ENCODE data around the gene ABCC12. TPM values are rescaled to one million over a fixed set of nuclear protein-coding genes. Genes with fewer than 3 reads are reported as not detected.
A peak's percentile ranks its signal among the peaks of the same experiment; 100 is the strongest.

ABCC12 gene
- total and polyA plus RNA-seq, 7 experiments from 2014 or later: not detected

- no peaks in the 10 kb centered on the region for H3K27me3 ChIP-seq (ENCODE audit: control insufficient read depth in 2 of 2, insufficient read depth in 2 of 2, low read length in 2 of 2)
- H3K4me3 ChIP-seq (ENCODE audit: low read length): no peak overlapping the region
- intact Hi-C loops (cut with micrococcal nuclease): no loop called here
- ChIA-PET CTCF (no interaction called here), POLR2A (no interaction called here)
- no peaks in the 10 kb centered on the region for H3K4me1 Mint-ChIP-seq
- DNase-seq (no peak), ATAC-seq (no peak)
- H3K27me3 Mint-ChIP-seq: peaks cover 0 to 6% (median 0%) of the 10 kb centered on the region in 5 donors
- no peaks in the 10 kb centered on the region for H3K9me3 ChIP-seq (ENCODE audit: control insufficient read depth in 2 of 3, low read length in 3 of 3)
- H3K36me3 Mint-ChIP-seq: no peaks in the 10 kb centered on the region
- no peaks in the 10 kb centered on the region for H3K9me3 Mint-ChIP-seq
- no peaks in the 10 kb centered on the region for H3K4me1 ChIP-seq (ENCODE audit: control insufficient read depth in 2 of 2, insufficient read depth in 2 of 2, low read length in 2 of 2)
- H3K27ac ChIP-seq (ENCODE audit: low read depth, low read length): no peak overlapping the region
- H3K4me3 Mint-ChIP-seq: no peak overlapping the region
- no peak overlapping the region for H3K27ac Mint-ChIP-seq
- H3K36me3 ChIP-seq (ENCODE audit: control insufficient read depth in 2 of 3, insufficient read depth in 3 of 3, low read length in 3 of 3): no peaks in the 10 kb centered on the region
These were observed 25.2 kb upstream of the ABCC12 start for GRCh38 chr16:48180868-48181480.

- Histone ChIP-seq H3K4me1 (ENCODE audit: control insufficient read depth in 2 of 2, insufficient read depth in 2 of 2, low read length in 2 of 2) (no peaks in the 10 kb centered on the region), H3K27ac (ENCODE audit: low read depth, low read length) (no peak overlapping the region), H3K27me3 (ENCODE audit: control insufficient read depth in 2 of 2, insufficient read depth in 2 of 2, low read length in 2 of 2) (no peaks in the 10 kb centered on the region), H3K9me3 (ENCODE audit: control insufficient read depth in 2 of 3, low read length in 3 of 3) (no peaks in the 10 kb centered on the region), H3K36me3 (ENCODE audit: control insufficient read depth in 2 of 3, insufficient read depth in 3 of 3, low read length in 3 of 3) (no peaks in the 10 kb centered on the region), H3K4me3 (ENCODE audit: low read length) (no peak overlapping the region)
- H3K27ac Mint-ChIP-seq: no peak overlapping the region
- CTCF ChIA-PET: no interaction called here
- H3K9me3 Mint-ChIP-seq: no peaks in the 10 kb centered on the region
- H3K4me3 Mint-ChIP-seq: no peak overlapping the region
- intact Hi-C loops (cut with micrococcal nuclease): no loop called here
- DNase-seq (no peak), ATAC-seq (no peak)
- peaks cover 0 to 11% (median 4%) of the 10 kb centered on the region in 5 donors for H3K27me3 Mint-ChIP-seq
- no peaks in the 10 kb centered on the region for H3K4me1 Mint-ChIP-seq
- H3K36me3 Mint-ChIP-seq: no peaks in the 10 kb centered on the region
- POLR2A ChIA-PET: no interaction called here
These were observed 21.0 kb upstream of the ABCC12 start for GRCh38 chr16:48176635-48177408.

GRCh38 chr16:48173889-48174288, 18.1 kb upstream of the ABCC12 start:
- Mint-ChIP-seq H3K4me3 (no peak overlapping the region), H3K27me3 (peaks cover 0 to 11% (median 4%) of the 10 kb centered on the region in 5 donors), H3K4me1 (no peaks in the 10 kb centered on the region), H3K9me3 (no peaks in the 10 kb centered on the region), H3K36me3 (no peaks in the 10 kb centered on the region), H3K27ac (no peak overlapping the region)
- Histone ChIP-seq H3K4me1 (ENCODE audit: control insufficient read depth in 2 of 2, insufficient read depth in 2 of 2, low read length in 2 of 2) (no peaks in the 10 kb centered on the region), H3K9me3 (ENCODE audit: control insufficient read depth in 2 of 3, low read length in 3 of 3) (no peaks in the 10 kb centered on the region), H3K4me3 (ENCODE audit: low read length) (no peak overlapping the region), H3K36me3 (ENCODE audit: control insufficient read depth in 2 of 3, insufficient read depth in 3 of 3, low read length in 3 of 3) (no peaks in the 10 kb centered on the region), H3K27me3 (ENCODE audit: control insufficient read depth in 2 of 2, insufficient read depth in 2 of 2, low read length in 2 of 2) (no peaks in the 10 kb centered on the region), H3K27ac (ENCODE audit: low read depth, low read length) (no peak overlapping the region)
- ChIA-PET CTCF (interaction anchor here (0.9 to 1.1 kb wide), 2 partner anchors 9 to 456 kb away, joined by 3 to 4 read pairs; no protein-coding TSS in a partner anchor), POLR2A (no interaction called here)
- ATAC-seq (no peak), DNase-seq (no peak)
- intact Hi-C loops (cut with micrococcal nuclease): no loop called here

- CTCF ChIA-PET: no interaction called here
- intact Hi-C loops (cut with micrococcal nuclease): no loop called here
These were observed 16.9 kb upstream of the ABCC12 start for GRCh38 chr16:48172682-48173081.

GRCh38 chr16:48169896-48170295, 14.1 kb upstream of the ABCC12 start:
- Histone ChIP-seq H3K9me3 (ENCODE audit: control insufficient read depth in 2 of 3, low read length in 3 of 3) (no peaks in the 10 kb centered on the region), H3K27ac (ENCODE audit: low read depth, low read length) (no peak overlapping the region), H3K4me3 (ENCODE audit: low read length) (no peak overlapping the region), H3K27me3 (ENCODE audit: control insufficient read depth in 2 of 2, insufficient read depth in 2 of 2, low read length in 2 of 2) (no peaks in the 10 kb centered on the region), H3K4me1 (ENCODE audit: control insufficient read depth in 2 of 2, insufficient read depth in 2 of 2, low read length in 2 of 2) (no peaks in the 10 kb centered on the region), H3K36me3 (ENCODE audit: control insufficient read depth in 2 of 3, insufficient read depth in 3 of 3, low read length in 3 of 3) (no peaks in the 10 kb centered on the region)
- Mint-ChIP-seq H3K36me3 (no peaks in the 10 kb centered on the region), H3K27ac (no peak overlapping the region), H3K4me1 (peaks cover 0 to 5% (median 2%) of the 10 kb centered on the region in 7 donors), H3K9me3 (no peaks in the 10 kb centered on the region), H3K27me3 (peaks cover 0 to 7% (median 3%) of the 10 kb centered on the region in 5 donors), H3K4me3 (no peak overlapping the region)
- ChIA-PET POLR2A (no interaction called here), CTCF (no interaction called here)
- DNase-seq (no peak), ATAC-seq (no peak)
- intact Hi-C loops (cut with micrococcal nuclease): loop anchor here (10.0 kb wide), 2 partner anchors 1485 to 1615 kb away; partner anchors contain the start of genes ORC6 (in 1 of the 2) and VPS35 (in 1 of the 2)

More at GRCh38 chr16:48172682-48173081, 16.9 kb upstream of the ABCC12 start:
- ATAC-seq (no peak), DNase-seq (no peak)
- Mint-ChIP-seq H3K4me3 (no peak overlapping the region), H3K36me3 (no peaks in the 10 kb centered on the region), H3K9me3 (no peaks in the 10 kb centered on the region), H3K4me1 (no peaks in the 10 kb centered on the region), H3K27ac (no peak overlapping the region), H3K27me3 (peaks cover 0 to 9% (median 4%) of the 10 kb centered on the region in 5 donors)
- POLR2A ChIA-PET: no interaction called here
- H3K27ac ChIP-seq (ENCODE audit: low read depth, low read length): no peak overlapping the region
- no peaks in the 10 kb centered on the region for H3K27me3 ChIP-seq (ENCODE audit: control insufficient read depth in 2 of 2, insufficient read depth in 2 of 2, low read length in 2 of 2)
- no peaks in the 10 kb centered on the region for H3K9me3 ChIP-seq (ENCODE audit: control insufficient read depth in 2 of 3, low read length in 3 of 3)
- H3K4me3 ChIP-seq (ENCODE audit: low read length): no peak overlapping the region
- no peaks in the 10 kb centered on the region for H3K36me3 ChIP-seq (ENCODE audit: control insufficient read depth in 2 of 3, insufficient read depth in 3 of 3, low read length in 3 of 3)
- no peaks in the 10 kb centered on the region for H3K4me1 ChIP-seq (ENCODE audit: control insufficient read depth in 2 of 2, insufficient read depth in 2 of 2, low read length in 2 of 2)

- no peaks in the 10 kb centered on the region for H3K36me3 ChIP-seq (ENCODE audit: control insufficient read depth in 2 of 3, insufficient read depth in 3 of 3, low read length in 3 of 3)
- no peaks in the 10 kb centered on the region for H3K4me1 ChIP-seq (ENCODE audit: control insufficient read depth in 2 of 2, insufficient read depth in 2 of 2, low read length in 2 of 2)
- no peak overlapping the region for H3K27ac Mint-ChIP-seq
- peaks cover 0 to 8% (median 4%) of the 10 kb centered on the region in 7 donors for H3K4me1 Mint-ChIP-seq
- ChIA-PET CTCF (no interaction called here), POLR2A (no interaction called here)
- H3K27me3 Mint-ChIP-seq: peaks cover 1 to 5% (median 2%) of the 10 kb centered on the region in 5 donors
- no peaks in the 10 kb centered on the region for H3K9me3 ChIP-seq (ENCODE audit: control insufficient read depth in 2 of 3, low read length in 3 of 3)
- no peak overlapping the region for H3K27ac ChIP-seq (ENCODE audit: low read depth, low read length)
- peak; percentile 62 for ATAC-seq
- H3K36me3 Mint-ChIP-seq: no peaks in the 10 kb centered on the region
- intact Hi-C loops (cut with micrococcal nuclease): loop anchor here (10.0 kb wide), 2 partner anchors 1483 to 1613 kb away; partner anchors contain the start of genes ORC6 (in 1 of the 2) and VPS35 (in 1 of the 2)
- no peaks in the 10 kb centered on the region for H3K9me3 Mint-ChIP-seq
- no peak for DNase-seq
- no peak overlapping the region for H3K4me3 ChIP-seq (ENCODE audit: low read length)
- no peak overlapping the region for H3K4me3 Mint-ChIP-seq
- no peaks in the 10 kb centered on the region for H3K27me3 ChIP-seq (ENCODE audit: control insufficient read depth in 2 of 2, insufficient read depth in 2 of 2, low read length in 2 of 2)
These were observed 12.3 kb upstream of the ABCC12 start for GRCh38 chr16:48168075-48168474.
